ENCODE data around the gene PRSS35.
"Not testable (repeated sequence)": the region's sequence is repeated elsewhere in the genome, so short reads cannot be mapped to it uniquely, and the experiment has no call there.

Gene PRSS35

DNA sequence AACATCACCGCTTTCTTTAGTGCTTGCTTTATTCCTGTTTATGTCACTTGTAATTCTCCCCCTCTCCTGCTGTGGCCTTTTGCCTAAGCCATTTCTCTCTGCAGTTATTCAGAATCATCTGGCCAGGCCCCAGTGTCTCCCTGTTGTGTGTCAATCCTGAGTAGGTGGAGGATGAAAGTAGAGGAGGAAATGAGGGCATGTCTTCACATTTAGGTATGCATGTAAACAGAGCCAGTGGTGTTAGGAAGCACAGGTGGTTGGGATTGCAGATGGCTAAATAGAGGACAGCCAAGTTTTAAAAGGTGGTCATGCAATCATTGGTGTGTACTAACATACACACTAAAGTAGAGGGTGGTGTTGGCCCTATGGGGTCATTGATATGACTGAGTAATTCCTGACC lies 5.2 kb downstream of the PRSS35 start:
- no peak for DNase-seq

DNA sequence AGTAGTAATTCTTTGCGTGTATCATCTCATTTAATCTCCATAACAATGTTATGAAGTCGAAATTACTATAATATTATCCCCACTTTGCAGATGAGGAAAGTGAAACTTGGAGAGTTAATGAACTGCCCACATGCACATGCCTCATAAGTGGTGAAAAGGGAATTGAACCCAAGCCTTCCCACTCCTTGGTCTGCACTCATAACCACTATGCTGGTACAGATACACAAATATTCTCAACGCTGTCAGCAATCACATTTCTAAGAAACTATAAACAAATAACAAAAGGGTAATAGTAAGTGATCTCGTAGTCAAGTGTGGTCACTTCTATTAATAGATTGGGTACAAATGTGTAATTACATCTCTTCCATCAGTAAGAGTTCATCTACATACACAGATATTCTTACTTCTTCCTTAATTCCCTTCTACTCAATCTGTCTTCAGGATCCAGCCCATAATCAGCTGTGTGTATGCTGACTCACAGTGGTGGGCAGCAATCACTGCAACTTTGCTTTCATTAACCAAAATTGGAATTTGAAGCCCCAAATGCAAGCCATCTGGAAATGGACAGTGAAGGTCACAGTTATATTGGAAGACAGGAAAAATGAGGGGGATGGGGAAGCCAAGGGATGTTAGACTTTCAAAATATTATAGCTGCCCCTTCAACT lies 6.6 kb downstream of the PRSS35 start:
- no peak for DNase-seq

DNA sequence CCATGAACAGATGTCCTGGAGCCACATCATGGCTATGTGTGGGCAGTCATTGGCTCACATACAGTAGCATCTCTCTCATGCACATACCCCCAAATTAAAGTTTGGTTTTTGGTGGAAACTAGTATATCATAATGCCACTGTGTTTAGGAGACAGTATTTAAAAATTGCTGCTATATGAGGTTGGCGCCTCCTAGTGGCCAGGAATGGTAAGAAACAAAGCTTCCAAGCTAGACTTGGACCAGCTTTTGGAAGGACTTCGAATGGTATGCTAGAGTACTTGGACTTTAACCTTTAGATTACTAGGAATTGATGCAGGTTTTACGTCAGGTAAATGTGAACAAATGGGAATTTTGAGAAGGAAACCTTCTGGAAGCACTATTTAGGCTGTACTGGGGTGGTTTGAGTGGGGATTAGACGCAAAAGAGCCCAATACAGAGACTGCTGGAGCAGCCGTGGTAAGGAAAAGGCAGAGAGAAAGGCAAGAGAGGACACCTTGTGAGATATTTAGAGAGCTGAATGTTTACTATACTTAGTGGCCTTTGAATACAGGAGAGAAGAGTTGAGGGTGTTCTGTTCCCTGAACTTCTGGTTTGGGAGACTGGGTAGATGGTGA lies 23.8 kb downstream of the PRSS35 start:
- no peak for DNase-seq

DNA sequence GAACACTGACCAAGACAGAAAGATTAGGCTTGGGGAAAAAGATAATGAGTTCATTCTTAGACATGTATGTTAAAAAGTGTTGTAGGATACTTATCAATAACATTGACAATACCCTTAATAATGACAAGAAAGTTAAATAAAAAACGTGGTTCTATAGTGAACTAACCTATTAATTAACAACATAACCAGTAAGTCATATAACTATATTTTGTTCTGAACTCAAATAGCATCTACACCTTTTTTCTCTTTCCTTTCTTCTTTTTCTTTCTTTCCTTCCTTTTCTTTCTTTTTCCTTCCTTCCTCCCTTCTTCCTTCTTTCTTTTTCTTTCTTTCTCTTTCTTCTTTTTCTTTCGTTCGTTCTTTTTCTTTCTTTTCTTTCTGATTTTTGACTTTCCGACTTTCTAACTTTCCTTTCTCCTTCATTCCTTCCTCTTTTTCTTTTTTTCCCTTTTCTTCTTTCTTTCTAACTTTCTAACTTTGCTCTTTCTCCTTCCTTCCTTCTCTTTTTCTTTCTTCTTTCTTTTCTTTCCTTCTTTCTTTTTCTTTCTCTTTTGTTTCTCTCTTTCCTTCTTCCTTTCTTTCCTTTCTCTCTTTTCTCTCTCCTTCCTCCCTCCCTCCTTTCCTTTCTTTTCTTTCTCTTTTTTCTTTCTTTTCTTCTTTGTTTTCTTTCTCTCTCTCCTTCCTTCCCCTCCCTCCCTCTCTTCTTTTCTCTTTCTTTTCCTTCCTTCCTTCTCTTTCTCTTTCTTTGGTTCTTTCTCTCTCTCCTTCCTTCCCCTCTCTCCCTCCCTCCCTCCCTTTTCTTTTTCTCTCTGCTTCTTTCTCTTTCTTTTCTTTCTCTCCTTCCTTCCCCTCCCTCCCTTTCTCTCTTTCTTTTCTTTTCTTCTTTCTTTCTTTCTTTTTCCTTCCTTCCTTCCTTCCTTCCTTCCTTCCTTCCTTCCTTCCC lies 24.6 kb downstream of the PRSS35 start:
- DNase-seq, result no peak

DNA sequence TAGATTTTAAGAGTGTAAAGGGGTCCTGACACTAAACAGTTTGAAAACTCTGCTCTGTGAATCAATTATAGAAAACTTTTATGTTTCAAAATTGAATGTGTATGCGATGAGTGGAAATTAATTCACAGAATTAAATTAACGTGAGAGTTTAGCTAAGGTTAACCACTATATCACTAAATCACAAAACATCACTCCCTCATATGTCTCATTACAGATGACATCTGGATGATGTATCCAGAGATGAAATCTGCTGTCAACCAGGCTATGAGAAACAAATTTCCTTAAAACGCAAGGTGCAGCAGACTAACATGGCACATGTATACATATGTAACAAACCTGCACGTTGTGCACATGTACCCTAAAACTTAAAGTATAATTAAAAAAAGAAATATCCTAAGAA lies 27.3 kb downstream of the PRSS35 start:
- DNase-seq, result no peak

DNA sequence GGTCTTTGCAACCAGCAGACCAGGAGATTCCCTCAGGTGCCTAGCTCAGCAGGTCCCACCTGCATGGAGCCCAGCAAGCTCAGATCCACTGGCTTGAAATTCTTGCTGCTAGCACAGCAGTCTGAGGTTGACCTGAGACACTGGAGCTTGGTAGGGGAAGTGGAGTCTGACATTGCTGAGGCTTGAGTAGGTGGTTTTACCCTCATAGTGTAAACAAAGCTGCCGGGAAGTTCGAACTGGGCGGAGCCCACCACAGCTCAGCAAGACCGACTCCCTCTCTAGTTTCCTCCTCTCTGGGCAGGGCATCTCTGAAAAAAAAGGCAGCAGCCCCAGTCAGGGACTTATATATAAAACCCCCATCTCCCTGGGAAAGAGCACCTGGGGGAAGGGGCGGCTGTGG lies 34.3 kb downstream of the PRSS35 start:
- no peak for DNase-seq

DNA sequence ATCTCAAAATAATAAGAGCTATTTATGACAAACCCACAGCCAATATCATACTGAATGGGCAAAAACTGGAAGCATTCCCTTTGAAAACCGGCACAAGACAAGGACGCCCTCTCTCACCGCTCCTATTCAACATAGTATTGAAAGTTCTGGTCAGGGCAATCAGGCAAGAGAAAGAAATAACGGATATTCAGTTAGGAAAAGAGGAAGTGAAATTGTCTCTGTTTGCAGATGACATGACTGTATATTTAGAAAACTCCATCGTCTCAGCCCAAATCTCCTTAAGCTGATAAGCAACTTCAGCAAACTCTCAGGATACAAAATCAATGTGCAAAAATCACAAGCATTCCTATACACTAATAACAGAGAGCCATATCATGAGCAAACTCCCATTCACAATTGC lies 38.1 kb downstream of the PRSS35 start:
- DNase-seq, result not testable (repeated sequence)

DNA sequence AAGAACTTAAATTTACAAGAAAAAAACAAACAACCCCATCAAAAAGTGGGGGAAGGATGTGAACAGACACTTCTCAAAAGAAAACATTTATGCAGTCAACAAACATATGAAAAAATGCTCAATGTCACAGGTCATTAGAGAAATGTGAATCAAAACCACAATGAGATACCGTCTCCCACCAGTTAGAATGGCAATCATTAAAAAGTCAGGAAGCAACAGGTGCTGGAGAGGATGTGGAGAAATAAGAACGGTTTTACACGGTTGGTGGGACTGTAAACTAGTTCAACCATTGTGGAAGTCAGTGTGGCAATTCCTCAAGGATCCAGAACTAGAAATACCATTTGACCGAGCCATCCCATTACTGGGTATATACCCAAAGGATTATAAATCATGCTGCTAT lies 39.4 kb downstream of the PRSS35 start:
- DNase-seq, result not testable (repeated sequence)

DNA sequence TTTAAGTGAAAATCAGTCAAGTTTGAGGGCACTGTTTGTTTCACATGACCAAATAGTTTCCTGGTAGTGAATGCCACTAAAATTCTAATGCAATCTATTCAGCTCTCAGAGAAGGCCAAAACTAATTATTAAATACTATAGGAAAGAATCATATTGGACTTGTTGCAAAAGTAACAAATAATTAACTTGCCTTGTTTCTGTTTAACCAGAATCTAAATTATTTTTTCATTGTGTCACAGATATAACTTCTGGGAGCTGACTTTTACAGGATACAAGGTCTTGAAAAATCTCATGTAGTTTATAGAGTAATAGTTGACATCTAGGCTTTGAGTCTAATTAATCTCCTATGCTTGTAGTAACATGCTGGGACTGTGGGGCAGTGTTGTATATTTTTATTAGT lies 44.5 kb downstream of the PRSS35 start:
- DNase-seq, result no peak

DNA sequence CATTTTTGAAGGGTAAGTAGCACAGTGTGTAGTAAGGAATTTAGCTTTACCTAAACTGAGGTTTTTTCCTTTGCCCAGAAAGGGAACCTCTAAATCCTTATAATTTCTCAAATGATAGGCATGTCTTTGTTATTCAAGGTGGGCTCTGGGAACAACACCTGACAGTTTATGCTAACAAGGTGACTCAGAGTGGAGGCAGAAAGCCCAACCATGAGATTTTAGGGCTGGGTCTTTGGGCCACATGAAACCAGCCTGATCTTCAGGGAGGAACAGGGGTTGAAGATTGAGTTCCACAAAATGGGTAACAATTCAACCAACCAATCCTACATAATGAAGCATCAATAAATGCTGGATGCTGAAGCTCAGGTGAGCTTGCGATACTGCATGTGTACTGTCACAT lies 46.6 kb downstream of the PRSS35 start:
- no peak for DNase-seq

DNA sequence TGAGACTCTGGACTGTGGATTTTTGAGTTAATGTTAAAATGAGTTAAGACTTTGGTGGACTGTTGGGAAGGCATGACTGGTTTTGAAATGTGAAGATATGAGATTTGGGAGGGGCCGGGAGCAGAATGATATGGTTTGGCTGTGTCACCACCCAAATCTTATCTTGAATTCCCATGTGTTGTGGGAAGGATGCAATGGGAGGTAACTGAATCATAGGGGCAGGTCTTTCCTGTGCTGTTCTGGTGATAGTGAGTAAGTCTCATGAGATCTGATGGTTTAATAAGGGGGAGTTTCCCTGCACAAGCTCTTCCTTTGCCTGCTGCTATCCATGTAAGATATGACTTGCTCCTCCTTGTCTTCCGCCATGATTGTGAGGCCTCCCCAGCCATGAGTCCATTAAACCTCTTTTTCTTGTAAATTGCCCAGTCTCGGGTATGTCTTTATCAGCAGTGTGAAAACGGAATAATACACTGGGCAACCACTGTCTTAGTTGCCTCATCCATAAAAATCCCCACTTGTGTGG lies 59.4 kb downstream of the PRSS35 start:
- DNase-seq, result not testable (repeated sequence)

DNA sequence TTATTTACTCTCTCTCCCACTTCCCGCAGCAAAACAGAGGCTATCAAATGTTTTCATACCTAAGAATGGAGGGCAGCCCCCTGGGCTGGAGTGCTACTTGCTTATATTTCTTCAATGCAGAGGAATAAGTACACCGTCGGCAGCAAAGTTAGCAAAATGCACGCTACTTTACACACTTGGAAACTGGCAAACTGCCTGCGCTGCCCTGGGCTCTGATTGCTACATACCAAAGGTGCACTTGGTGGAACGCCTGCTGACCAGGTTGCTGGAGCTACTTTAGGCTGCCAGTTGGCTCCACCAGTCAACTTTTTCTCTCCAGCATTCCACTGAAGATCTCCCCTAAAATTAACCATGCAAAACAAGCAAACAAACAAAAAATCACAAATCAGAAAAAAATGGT lies 62.4 kb downstream of the PRSS35 start:
- no peak for DNase-seq

Data from C1 segment of cervical spinal cord (tissue), 14 donors.